ENCODE data around the gene MYLK.

MYLK gene

GRCh38 chr3:123871946-123872345, 12.2 kb downstream of the MYLK start:
- DNase-seq = no peak

- DNase-seq = no peak
Measured at GRCh38 chr3:123870033-123870432, 14.1 kb downstream of the MYLK start.

DNA sequence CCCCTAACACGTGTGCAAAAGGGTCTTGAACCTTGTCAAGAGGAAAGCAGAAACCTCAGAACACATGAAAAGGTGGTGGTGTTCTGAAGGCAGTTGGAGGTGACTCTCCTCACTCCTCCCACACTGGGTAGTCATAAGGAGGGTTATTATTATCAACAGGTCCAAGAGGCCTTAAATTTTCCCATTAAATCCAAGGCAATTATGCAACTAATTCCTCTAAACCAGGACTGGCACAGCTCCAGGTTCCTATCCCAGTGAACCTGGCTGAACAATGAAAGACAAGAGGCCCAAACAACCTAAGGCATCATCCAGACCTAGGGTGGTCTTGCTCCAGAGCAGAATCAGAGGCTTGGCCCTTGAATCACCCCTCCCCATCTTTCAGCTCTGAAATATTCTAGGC, 15.0 kb downstream of the MYLK start:
- DNase-seq = no peak

DNA sequence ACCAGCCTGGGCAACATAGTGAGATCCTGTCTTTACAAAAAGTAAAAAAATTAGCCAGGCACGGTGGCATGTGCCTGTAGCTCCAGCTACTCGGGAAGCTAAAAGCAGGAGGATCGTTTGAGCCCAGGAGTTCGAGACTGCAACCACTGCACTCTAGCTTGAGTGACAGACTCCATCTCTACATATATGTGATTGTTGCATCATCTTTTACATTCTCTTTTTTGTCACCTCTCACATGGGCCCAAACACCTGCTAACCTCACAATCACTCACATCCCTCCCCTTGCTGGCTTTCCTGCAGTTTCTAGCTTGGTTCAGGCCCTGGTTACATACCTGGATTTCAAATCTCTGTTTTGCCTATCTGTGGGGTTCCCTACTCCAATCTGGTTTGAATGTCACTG, 19.4 kb downstream of the MYLK start:
- no peak for DNase-seq

GRCh38 chr3:123862152-123862551, 22.0 kb downstream of the MYLK start:
- DNase-seq = no peak

GRCh38 chr3:123861081-123861836, 22.9 kb downstream of the MYLK start:
- DNase-seq = no peak

DNA sequence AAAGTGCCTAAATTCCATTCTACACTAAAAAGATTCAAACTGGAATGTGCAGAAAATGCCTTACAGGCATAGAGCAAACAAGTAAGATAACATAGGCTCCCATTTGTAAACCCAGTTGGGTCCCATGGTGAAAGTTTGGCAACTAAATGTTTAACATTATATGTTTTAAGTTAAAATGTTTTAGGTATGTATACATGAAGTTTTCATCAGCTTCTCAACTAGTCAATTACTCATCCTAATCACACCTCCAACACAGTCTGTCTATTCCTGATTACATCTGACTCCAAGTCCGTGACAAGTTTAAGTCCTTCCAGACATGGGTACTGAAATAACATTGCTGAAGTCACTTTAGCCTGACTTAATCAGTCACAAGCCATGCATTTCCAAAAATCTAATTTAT, 25.0 kb downstream of the MYLK start:
- DNase-seq = no peak

- no peak for DNase-seq
Measured at GRCh38 chr3:123854905-123855304, 29.2 kb downstream of the MYLK start.

- DNase-seq = no peak
Measured at GRCh38 chr3:123853686-123854372, 30.3 kb downstream of the MYLK start.

DNA sequence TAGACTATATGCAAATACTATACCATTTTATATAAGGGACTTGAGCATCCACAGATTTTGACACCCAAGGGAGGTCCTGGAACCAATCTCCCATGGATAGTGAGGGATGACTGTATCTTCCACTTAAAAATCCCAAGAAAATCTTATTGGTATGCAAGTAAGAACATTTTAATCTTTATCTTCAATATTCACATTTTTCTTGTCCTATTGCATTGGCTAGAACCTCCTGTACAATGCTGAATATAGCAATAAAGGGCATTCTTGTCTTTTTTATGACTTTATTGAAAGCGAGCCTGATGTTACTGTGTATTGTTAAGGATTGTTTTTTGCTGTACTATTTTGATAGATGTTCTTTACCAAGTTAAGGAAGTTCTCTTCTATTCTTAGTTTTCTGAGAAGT, 36.9 kb downstream of the MYLK start:
- no peak for DNase-seq

DNA sequence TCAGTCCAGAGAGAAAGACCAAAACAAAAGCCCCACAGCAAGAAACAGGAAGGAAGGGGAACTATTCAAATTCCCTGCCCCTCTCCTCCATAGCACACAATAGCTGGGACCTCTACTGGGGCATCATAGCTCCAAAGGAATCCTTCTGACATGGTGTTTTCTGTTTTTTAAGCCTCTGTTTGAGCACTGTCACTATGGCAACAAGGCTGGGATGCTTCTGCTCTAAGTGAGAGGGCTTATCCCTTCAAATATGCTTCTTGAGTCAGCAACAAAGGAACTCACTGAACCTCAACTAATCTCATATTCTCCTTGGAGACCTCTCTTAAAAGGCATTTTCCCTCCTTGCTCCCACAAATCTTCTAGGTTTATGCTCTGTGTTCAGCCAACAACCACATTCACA, 40.5 kb downstream of the MYLK start:
- DNase-seq = no peak

DNA sequence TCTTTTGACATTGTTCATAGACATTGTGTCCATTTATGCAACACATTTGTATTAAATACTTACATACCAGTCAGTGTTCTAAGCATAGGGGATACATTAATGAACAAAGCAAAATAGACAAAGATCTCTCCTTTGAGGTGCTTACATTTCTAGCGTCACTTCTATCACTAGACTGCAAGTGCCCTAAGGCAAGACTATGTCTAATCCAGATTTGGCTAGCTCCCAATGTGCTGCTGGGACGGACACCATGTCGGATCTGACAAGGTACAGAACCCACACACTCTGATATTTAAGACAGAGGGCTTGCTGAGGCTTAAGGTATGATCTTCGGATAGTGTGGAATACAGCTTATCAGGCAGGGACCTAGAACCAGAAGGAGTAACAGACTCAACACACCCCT, 41.4 kb downstream of the MYLK start:
- no peak for DNase-seq

DNA sequence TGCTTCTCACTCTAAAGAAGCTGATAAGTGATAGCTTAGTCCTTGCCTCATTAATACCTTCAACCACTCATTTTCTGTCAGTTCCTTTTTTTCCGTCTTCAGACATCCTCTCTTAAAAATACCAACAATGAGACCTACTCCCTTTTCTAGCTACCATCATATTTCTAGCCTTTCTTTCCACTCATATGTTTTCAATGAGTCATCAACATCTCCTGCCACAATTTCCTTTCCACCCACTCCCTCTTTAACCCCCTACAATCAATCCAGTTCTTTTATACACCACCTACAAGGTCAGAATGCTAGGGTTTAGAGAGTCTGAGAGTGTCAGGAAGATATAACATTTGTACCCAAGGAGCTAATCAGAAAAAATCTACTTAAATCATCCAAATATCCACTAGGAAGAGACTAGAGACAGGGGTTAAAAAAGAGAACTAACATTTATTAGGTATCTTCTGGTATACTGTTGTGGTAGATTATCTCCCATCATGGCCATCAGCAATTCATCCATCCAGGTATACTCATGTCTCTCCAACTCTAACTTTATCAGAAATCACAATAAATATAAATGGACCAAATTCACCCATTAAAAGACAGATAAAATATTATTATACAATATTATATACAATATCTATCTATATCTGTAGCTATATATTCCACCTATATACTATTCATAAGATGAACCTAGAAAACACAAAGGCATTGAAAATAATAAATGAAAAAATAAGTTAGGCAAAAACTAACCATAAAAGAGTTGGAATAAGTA, 42.5 kb downstream of the MYLK start:
- no peak for DNase-seq

DNA sequence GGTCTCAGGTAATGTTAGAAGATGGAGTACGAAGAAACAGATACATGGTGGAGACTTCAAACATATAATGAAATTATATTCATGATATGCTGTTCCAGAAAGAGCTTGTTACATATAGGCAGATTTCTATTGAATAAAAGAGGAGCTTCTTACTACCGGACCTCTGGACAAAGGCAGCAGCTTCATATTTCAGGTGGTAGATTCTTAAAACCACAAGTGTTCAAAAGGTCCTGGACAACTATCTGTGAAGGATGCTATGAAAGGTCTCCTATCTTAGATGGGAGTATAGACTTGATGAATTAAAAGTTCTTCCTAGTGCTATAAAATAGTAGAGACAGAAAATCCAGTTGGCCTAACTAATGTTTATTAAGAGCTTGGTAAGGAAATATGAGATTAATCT, 43.2 kb downstream of the MYLK start:
- no peak for DNase-seq

GRCh38 chr3:123837858-123838257, 46.3 kb downstream of the MYLK start:
- DNase-seq = no peak

GRCh38 chr3:123834631-123835030, 49.5 kb downstream of the MYLK start:
- no peak for DNase-seq

- no peak for DNase-seq
Measured at GRCh38 chr3:123833398-123833785, 50.7 kb downstream of the MYLK start.

DNA sequence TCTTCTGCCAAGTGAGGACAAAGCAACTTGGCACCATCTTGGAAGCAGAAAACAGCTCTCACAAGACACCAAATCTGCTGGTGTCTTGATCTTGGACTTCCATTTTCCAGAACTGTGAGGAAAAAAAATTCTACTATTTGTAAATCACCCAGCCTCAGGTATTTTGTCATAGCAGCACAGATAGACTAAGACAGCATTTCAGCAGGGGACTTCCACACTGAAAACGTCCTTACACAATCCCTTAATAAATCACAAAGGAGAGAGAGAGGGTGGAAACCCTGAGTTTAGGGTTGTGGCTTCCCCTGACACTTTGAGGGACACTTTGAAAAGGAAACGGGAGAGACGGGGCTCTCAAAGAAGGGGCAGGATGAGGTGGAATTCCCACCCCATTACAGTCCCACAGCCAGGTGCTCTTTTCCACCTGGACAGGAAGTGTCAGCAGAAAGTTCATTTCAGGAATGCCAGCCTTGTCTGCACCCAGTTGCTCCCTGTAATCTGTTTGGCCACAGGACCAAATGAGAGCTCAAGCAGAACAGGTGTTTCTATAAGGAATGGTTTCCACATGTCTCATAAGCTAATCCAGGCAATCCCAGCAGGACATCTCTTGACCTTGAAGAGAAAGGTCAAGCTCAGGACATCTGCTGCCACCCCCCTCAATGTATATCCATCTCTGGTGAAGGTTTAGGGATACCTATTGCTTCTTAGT, 51.3 kb downstream of the MYLK start:
- no peak for DNase-seq

DNA sequence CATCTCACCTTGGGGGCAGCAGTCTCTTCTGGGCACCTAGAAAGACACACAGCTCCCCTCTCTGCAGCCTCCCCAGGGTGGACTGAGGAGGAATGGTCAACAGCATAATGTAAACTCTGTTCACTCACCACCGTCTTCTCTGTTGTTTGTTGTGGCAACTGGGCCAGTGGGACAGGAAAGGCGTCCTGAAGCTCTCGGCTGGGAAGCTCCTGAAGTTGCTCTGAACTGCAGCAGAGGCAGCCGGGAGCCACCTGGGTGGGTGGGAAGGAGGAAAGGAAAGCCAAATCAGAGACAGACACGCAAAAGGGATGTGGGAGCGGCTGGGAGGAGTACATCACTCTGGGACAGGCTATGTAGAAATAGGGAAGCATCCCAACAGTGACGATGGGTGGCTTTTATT, 52.7 kb downstream of the MYLK start:
- DNase-seq = no peak

- no peak for DNase-seq
Measured at GRCh38 chr3:123821920-123822319, 62.2 kb downstream of the MYLK start.

DNA sequence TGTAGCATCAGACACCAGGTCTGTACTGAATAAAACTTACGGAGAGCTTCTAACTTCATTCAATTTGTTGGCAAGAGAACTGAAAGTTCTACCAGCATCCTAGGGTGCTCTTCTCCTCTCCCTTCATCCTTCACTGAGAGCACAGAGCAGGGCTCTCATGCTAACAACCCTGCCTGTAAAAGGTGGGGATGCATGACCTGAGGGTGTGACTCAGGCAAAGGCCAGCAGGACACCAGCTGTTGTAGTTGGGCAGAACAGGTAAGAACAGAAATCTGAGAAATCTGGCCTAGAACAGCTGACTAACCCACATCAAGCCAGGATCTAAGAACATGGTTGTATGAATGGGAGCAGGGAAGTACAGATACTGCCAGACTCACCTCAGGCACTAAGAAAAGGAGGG, 64.2 kb downstream of the MYLK start:
- DNase-seq = no peak

DNA sequence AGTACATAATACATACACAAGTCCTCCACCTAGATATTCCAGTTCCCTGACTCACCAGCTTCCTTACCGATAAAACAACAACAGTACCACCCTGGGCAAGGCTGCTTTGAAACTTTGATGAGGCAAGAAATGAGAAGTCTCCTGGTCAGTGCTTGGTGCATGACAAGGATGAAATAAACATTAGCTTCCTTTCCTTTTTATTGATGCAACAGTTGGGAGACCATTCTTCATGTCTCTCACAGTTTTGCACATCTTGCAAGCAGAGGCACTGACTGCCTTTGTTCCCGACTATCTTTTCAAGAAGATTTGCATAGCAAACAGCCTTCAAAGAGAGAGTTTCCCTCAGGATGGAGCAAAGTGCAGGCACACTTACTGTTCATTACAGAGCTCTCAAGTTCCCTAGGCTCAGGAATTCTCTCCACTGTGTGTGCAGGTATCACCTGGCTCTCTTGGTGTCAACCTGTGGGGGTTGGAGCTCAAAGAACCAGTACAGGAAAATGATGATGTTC, 65.2 kb downstream of the MYLK start:
- no peak for DNase-seq

DNA sequence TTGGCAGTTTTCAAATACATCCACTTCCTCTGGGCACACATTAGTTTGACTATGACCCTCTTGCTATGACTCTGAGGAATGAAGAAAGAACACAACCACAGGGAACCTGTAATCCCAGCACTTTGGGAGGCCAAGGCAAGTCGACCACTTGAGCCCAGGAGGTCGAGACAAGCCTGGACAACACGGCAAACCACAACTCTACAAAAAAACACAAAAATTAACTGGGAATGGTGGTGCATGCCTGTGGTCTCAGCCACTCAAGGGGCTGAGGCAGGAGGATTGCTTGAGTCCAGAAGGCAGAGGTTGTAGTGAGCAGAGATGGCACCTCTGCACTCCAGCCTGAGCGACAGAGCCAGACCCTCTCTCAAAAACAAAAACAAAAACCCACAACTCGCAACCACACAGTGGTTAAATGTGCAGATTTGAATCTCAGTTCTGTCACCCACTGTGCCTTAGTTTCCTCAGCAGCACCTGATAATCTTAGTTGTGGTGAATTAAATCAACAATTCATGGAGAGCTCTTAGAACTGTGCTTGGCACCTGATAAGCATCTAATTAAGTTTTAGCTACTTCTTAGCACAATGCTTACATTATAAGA, 65.7 kb downstream of the MYLK start:
- no peak for DNase-seq
